ENCODE measurements around the gene RXRA.

Gene RXRA

GRCh38 chr9:134330590-134330989, 4.3 kb downstream of the RXRA start:
- DNase-seq (ENCODE audit: low read depth), result no peak
- TF ChIP-seq CTCF (IDR thresholded peaks at IDR 0.05; ENCODE audit: low read length, missing control alignments), result no peak
- H3K4me3 ChIP-seq (replicated peaks; ENCODE audit: low read depth, low read length), result no peak overlapping the region

- H3K4me3 ChIP-seq (replicated peaks; ENCODE audit: low read depth, low read length), result no peak overlapping the region
- TF ChIP-seq CTCF (IDR thresholded peaks at IDR 0.05; ENCODE audit: low read length, missing control alignments), result no peak
- DNase-seq (ENCODE audit: low read depth), result no peak
These were observed 5.2 kb downstream of the RXRA start for GRCh38 chr9:134331186-134332025.

- TF ChIP-seq CTCF (IDR thresholded peaks at IDR 0.05; ENCODE audit: low read length, missing control alignments), result no peak
These were observed 6.0 kb downstream of the RXRA start for GRCh38 chr9:134332266-134332665.

GRCh38 chr9:134332841-134333233, 6.6 kb downstream of the RXRA start:
- H3K4me3 ChIP-seq (replicated peaks; ENCODE audit: low read depth, low read length), result no peak overlapping the region
- TF ChIP-seq CTCF (IDR thresholded peaks at IDR 0.05; ENCODE audit: low read length, missing control alignments), result no peak
- no peak for DNase-seq (ENCODE audit: low read depth)

More at GRCh38 chr9:134332266-134332665, 6.0 kb downstream of the RXRA start:
- no peak for DNase-seq (ENCODE audit: low read depth)
- no peak overlapping the region for H3K4me3 ChIP-seq (replicated peaks; ENCODE audit: low read depth, low read length)

GRCh38 chr9:134333234-134333873, 7.1 kb downstream of the RXRA start:
- TF ChIP-seq CTCF (IDR thresholded peaks at IDR 0.05; ENCODE audit: low read length, missing control alignments), result no peak
- no peak for DNase-seq (ENCODE audit: low read depth)
- no peak overlapping the region for H3K4me3 ChIP-seq (replicated peaks; ENCODE audit: low read depth, low read length)

- no peak for TF ChIP-seq CTCF (IDR thresholded peaks at IDR 0.05; ENCODE audit: low read length, missing control alignments)
- no peak overlapping the region for H3K4me3 ChIP-seq (replicated peaks; ENCODE audit: low read depth, low read length)
- no peak for DNase-seq (ENCODE audit: low read depth)
These were observed 7.8 kb downstream of the RXRA start for GRCh38 chr9:134333874-134334581.
